HepG2 (cell line): ENCODE results near the gene CREB1.

Experiments
- GFI1 ChIP-seq: sonication (generic); formaldehyde crosslinking; IDR thresholded peaks from 2 replicates; pipeline ENCODE4 v1.5.0; 2020; ENCODE audit warnings: missing genetic modification reagents, mild to moderate bottlenecking, borderline replicate concordance
- SIN3A ChIP-seq: IDR thresholded peaks from 2 replicates; pipeline ENCODE4 v1.6.1; 2011; ENCODE audit warnings: low read depth, mild to moderate bottlenecking, control low read depth, low read length, borderline replicate concordance
- SIN3B ChIP-seq: fragments of 150-350 bp; IDR thresholded peaks from 2 replicates; pipeline ENCODE4 v1.6.1; 2014; ENCODE audit warnings: low read length
- TF ChIP-seq, protein P1 (sequence below): sonication (generic); formaldehyde crosslinking; IDR thresholded peaks from 2 replicates; pipeline ENCODE4 v1.5.0; 2020; ENCODE audit warnings: mild to moderate bottlenecking, missing genetic modification reagents
- TF ChIP-seq, protein P2 (sequence below): sonication (generic); formaldehyde crosslinking; IDR thresholded peaks from 2 replicates; pipeline ENCODE4 v1.5.1; 2020; ENCODE audit warnings: mild to moderate bottlenecking, missing genetic modification reagents, moderate library complexity
- TF ChIP-seq, protein P3 (sequence below): conservative IDR thresholded peaks from 2 replicates; pipeline ENCODE4 v1.6.1; 2018; ENCODE audit warnings: missing genetic modification reagents

GRCh38 chr2:207541933-207542332 lies 12.2 kb downstream of the CREB1 start:
- no peak for TF ChIP-seq GFI1 (CRISPR knock-in tag)
- TF ChIP-seq SIN3A, result no peak
- TF ChIP-seq, protein P1, sequence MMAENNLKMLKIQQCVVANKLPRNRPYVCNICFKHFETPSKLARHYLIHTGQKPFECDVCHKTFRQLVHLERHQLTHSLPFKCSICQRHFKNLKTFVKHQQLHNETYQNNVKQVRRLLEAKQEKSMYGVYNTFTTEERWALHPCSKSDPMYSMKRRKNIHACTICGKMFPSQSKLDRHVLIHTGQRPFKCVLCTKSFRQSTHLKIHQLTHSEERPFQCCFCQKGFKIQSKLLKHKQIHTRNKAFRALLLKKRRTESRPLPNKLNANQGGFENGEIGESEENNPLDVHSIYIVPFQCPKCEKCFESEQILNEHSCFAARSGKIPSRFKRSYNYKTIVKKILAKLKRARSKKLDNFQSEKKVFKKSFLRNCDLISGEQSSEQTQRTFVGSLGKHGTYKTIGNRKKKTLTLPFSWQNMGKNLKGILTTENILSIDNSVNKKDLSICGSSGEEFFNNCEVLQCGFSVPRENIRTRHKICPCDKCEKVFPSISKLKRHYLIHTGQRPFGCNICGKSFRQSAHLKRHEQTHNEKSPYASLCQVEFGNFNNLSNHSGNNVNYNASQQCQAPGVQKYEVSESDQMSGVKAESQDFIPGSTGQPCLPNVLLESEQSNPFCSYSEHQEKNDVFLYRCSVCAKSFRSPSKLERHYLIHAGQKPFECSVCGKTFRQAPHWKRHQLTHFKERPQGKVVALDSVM, result no peak
- no peak for TF ChIP-seq SIN3B
- TF ChIP-seq, protein P2, sequence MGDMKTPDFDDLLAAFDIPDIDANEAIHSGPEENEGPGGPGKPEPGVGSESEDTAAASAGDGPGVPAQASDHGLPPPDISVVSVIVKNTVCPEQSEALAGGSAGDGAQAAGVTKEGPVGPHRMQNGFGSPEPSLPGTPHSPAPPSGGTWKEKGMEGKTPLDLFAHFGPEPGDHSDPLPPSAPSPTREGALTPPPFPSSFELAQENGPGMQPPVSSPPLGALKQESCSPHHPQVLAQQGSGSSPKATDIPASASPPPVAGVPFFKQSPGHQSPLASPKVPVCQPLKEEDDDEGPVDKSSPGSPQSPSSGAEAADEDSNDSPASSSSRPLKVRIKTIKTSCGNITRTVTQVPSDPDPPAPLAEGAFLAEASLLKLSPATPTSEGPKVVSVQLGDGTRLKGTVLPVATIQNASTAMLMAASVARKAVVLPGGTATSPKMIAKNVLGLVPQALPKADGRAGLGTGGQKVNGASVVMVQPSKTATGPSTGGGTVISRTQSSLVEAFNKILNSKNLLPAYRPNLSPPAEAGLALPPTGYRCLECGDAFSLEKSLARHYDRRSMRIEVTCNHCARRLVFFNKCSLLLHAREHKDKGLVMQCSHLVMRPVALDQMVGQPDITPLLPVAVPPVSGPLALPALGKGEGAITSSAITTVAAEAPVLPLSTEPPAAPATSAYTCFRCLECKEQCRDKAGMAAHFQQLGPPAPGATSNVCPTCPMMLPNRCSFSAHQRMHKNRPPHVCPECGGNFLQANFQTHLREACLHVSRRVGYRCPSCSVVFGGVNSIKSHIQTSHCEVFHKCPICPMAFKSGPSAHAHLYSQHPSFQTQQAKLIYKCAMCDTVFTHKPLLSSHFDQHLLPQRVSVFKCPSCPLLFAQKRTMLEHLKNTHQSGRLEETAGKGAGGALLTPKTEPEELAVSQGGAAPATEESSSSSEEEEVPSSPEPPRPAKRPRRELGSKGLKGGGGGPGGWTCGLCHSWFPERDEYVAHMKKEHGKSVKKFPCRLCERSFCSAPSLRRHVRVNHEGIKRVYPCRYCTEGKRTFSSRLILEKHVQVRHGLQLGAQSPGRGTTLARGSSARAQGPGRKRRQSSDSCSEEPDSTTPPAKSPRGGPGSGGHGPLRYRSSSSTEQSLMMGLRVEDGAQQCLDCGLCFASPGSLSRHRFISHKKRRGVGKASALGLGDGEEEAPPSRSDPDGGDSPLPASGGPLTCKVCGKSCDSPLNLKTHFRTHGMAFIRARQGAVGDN (CRISPR knock-in tag), result no peak
- TF ChIP-seq, protein P3, sequence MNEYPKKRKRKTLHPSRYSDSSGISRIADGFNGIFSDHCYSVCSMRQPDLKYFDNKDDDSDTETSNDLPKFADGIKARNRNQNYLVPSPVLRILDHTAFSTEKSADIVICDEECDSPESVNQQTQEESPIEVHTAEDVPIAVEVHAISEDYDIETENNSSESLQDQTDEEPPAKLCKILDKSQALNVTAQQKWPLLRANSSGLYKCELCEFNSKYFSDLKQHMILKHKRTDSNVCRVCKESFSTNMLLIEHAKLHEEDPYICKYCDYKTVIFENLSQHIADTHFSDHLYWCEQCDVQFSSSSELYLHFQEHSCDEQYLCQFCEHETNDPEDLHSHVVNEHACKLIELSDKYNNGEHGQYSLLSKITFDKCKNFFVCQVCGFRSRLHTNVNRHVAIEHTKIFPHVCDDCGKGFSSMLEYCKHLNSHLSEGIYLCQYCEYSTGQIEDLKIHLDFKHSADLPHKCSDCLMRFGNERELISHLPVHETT, result no peak
